GM12891 (cell line): ENCODE results near the gene ANTKMT.
"Not testable (repeated sequence)": the region's sequence is repeated elsewhere in the genome, so short reads cannot be mapped to it uniquely, and the experiment has no call there.

Source experiments
- DNase-seq: peaks from one replicate; pipeline ENCODE4 v3.0.0; 2011; ENCODE audit warnings: low spot score; ENCODE audit not compliant: insufficient read length
- FAIRE-seq: peaks from 2 replicates; lab custom pipeline; 2011; peaks lifted over from hg19 to GRCh38; lab: Jason Lieb, UNC
- PAX5 ChIP-seq: IDR thresholded peaks from 2 replicates; pipeline ENCODE4 v1.6.1; 2011; ENCODE audit warnings: low read length, moderate library complexity, mild to moderate bottlenecking; ENCODE audit not compliant: insufficient read depth, severe bottlenecking
- POLR2A ChIP-seq: IDR thresholded peaks from 2 replicates; pipeline ENCODE4 v1.6.1; 2011; ENCODE audit warnings: low read depth, low read length, control low read depth
- POLR2AphosphoS5 ChIP-seq: IDR thresholded peaks from 2 replicates; pipeline ENCODE4 v1.6.1; 2011; ENCODE audit warnings: low read depth, low read length, control low read depth
- POU2F2 ChIP-seq: IDR thresholded peaks from 2 replicates; pipeline ENCODE4 v1.6.1; 2011; ENCODE audit warnings: low read depth, mild to moderate bottlenecking, control low read depth, low read length, moderate library complexity
- SPI1 ChIP-seq: IDR thresholded peaks from 2 replicates; pipeline ENCODE4 v1.6.1; 2011; ENCODE audit warnings: low read depth, low read length, control low read depth
- TAF1 ChIP-seq: IDR thresholded peaks from 2 replicates; pipeline ENCODE4 v1.6.1; 2011; ENCODE audit warnings: low read depth, low read length, control low read depth

The ANTKMT gene

DNA sequence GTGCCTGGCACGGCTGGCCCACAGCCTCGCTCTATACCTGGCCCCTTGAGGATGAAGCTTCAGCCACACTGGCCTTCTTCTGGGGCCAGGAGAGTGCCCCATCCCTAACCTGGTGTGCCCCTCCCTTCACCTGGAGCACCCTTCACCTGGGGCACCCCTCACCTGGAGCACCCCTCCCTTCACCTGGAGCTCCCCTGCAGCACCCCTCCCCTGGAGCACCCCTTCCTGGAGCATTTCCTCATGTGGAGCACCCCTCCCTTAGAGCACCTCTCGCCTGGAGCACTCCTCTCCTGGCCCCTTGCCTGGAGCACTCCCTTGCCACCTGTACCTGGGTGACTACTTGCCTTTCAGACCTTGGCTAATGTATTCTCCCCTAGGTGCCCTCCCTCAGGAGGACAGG is 12.9 kb upstream of the ANTKMT start:
- TF ChIP-seq PAX5 (no peak), POLR2A (no peak), TAF1 (no peak), POLR2AphosphoS5 (no peak), POU2F2 (no peak), SPI1 (no peak)
- no peak for DNase-seq
- no peak for FAIRE-seq

DNA sequence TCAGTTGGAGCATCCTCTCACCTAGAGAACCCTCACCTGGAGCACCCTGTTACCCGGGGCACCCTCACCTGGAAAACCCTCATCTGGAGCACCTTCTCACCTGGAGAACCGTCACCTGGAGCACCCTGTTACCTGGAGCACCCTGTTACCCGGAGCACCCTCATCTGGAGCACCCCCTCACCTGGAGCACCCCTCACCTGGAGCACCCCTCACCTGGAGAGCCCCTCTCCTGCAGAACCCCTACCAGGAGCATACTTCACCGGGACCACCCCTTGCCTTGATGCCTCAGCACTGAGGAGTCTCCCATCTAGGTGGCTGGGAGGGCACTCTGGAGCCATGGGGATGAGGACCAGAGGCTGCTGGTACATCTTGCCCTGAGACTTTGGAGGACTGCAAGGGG is 12.0 kb upstream of the ANTKMT start:
- no peak for TF ChIP-seq TAF1
- TF ChIP-seq POLR2A: no peak
- no peak for TF ChIP-seq POU2F2
- no peak for TF ChIP-seq SPI1
- no peak for TF ChIP-seq PAX5
- no peak for TF ChIP-seq POLR2AphosphoS5
- FAIRE-seq (no peak), DNase-seq (no peak)

DNA sequence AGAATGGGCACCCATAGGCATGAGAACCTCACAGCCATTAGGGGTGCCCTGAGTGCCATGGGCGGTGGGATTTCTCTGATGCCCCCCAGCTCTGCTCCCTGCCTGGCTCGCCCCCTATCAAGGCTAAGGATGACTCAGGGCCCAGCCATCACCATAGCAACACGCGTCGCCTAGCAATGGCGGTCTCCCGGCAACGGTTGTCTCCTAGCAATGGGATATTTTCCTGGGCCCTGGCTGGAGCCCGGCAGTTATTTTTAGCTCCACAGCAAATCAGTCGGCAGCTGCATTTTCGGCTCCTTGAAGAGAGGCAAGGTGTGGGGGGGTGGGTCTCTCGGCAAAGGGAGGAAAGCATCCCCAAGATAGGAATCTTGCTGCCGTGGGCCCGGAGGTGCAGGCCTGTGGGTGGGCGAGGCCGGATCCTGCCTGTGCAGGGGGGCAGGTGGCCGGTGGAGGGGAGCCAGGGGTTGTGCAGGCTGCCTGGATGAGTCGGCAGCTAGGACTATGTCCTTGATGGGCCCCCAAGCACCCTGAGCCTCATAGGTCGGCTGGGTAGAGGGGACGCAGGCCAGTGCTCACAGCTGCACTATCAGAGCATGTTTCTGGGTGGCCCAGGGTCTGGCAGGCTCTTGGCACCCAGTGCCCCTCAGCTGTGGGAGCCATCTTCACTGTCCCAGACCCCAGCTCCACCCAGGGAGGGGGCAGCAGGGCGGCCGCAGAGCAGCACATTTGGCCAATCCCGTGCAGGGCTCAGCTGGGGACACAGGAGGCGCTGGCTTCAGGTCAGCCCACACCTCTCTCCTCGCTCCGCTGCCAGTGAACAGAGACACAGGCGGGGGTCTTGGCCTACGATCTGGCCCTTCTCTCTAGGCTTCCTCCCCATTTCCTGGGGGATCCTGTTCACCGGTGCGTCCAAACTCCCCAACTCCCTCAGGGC is 11.1 kb upstream of the ANTKMT start:
- no peak for DNase-seq
- TF ChIP-seq POLR2A: no peak
- no peak for TF ChIP-seq POLR2AphosphoS5
- TF ChIP-seq TAF1: no peak
- no peak for TF ChIP-seq POU2F2
- no peak for TF ChIP-seq PAX5
- no peak for TF ChIP-seq SPI1
- no peak for FAIRE-seq

DNA sequence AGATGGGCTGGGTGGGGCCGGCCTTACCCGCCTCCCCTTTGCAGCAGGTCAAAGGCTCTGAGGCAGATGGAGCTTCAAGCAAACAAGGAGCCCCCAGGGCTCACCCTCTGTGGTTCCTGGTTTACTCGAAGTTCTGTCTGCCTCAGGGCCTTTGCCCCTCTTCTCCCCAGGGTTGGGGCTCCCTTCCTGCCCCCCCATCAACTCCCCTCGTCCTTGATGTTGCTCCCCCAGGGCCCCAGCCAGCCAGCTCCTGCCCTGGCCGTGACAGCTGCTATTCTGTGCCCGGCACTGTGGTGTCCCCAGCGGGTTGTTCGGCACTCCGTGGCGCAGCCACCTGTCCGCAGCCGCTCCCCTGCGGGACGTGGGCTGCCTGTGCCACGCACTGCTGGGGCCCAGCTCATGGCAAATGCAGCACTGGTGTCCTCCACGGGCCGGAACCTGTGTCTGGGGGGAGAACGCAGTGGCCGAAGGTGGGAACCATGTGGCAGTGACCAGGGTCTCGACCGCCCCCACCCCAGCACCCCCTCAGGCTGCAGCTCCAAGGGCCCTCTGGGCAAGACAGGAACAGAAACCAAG is 10.4 kb upstream of the ANTKMT start:
- TF ChIP-seq PAX5: no peak
- no peak for TF ChIP-seq POU2F2
- TF ChIP-seq SPI1: no peak
- TF ChIP-seq TAF1: no peak
- no peak for TF ChIP-seq POLR2AphosphoS5
- no peak for FAIRE-seq
- no peak for DNase-seq

DNA sequence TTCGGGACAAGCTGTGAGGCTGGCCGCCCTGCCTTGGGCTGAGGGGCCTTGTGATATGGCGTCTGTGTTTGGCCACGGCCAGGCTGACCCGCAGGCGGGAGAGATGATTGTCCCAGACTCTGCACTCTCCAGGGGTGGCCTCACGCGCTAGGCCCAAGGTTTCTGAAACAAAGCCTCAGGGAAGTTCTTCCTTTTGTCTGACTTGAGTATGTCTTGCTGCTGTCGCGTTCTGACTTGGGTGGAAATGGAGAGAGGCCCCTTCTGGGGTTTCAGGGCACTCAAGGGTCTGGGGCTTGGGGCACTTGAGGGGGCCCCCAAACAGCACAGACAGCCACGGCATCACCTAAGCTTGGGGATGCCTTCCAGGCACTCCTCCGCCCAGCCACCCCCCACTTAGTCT is 9.9 kb upstream of the ANTKMT start:
- TF ChIP-seq POU2F2 (no peak), TAF1 (no peak), POLR2AphosphoS5 (no peak)
- FAIRE-seq (no peak), DNase-seq (no peak)

DNA sequence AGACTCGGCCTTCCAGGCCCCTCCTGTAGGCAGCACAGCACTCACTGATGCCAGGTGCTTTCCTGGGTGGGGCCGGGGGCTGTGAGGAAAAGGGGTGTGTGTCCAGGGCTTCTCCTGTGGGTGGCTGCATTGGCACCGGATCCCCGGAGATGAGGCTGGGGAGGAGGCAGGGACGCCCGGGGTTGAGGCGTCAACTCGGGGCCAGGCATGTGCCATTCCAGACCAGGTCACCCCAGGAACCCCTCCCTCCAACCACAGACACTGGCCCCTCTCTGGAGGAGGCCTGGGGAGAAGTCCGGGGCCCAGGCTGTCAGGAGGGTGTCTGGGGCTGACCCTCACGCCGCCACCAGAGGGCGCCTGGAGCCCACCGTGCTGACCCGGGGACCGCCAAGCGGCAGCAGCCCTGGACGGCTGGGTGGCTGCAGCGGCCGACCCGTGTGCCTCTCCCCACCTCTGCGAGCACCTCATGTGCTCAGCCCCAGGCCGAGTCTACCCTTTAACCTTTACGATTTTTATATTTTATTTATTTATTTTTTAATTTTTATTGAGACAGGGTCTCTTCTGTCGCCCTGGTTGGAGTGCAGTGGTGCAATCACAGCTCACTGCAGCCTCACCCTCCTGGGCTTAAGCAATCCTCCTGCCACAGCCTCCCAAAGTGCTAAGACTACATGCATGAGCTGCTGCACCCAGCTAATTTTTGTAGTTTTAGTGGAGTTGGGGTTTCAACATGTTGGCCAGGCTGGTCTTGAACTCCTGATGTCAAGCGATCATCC is 9.2 kb upstream of the ANTKMT start:
- no peak for TF ChIP-seq SPI1
- TF ChIP-seq POU2F2: no peak
- no peak for TF ChIP-seq POLR2AphosphoS5
- FAIRE-seq (peak; percentile 87), DNase-seq (peak; percentile 95)

DNA sequence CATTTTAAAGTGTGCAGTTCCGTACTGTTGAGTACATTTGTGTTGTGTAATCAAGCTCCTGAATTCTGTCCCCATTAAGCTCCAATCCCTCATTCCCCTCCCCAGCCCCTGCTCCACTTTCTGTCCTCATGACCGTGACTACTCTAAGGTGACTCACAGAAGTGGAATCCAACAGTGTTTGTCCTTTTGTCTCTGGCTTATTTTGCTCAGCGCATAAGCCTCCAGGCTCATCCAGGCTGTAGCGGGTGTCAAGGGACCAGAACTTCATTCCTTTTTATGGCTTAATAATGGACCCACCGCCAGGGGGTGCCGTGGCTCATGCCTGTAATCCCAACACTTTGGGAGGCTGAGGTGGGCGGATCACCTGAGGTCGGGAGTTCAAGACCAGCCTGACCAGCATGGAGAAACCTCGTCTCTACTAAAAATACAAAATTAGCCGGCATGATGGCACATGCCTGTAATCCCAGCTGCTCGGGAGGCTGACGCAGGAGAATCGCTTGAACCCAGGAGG is 8.2 kb upstream of the ANTKMT start:
- FAIRE-seq, DNase-seq: not testable (repeated sequence)

DNA sequence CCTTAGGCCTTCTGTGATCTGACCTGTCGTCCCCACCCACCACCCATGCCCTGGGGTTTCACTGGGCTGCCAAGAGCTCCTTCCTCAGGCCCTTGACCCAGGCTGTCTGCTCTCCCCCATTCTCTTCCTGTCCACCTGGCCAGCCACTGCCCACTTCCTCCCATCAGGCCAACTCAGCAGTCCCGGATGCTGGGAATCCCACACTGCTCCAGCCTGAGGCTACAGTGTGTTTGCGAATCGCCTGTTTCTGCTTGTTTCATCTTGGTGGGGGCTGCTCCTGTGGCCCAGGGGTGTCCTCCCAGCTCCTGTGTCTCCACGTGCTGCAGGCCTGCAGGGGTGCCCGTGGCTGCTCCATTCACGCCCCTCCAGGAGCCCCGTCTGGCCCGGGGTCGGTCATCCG is 6.9 kb upstream of the ANTKMT start:
- no peak for TF ChIP-seq POU2F2
- no peak for TF ChIP-seq TAF1
- TF ChIP-seq SPI1: no peak
- no peak for TF ChIP-seq PAX5
- FAIRE-seq (no peak), DNase-seq (no peak)

DNA sequence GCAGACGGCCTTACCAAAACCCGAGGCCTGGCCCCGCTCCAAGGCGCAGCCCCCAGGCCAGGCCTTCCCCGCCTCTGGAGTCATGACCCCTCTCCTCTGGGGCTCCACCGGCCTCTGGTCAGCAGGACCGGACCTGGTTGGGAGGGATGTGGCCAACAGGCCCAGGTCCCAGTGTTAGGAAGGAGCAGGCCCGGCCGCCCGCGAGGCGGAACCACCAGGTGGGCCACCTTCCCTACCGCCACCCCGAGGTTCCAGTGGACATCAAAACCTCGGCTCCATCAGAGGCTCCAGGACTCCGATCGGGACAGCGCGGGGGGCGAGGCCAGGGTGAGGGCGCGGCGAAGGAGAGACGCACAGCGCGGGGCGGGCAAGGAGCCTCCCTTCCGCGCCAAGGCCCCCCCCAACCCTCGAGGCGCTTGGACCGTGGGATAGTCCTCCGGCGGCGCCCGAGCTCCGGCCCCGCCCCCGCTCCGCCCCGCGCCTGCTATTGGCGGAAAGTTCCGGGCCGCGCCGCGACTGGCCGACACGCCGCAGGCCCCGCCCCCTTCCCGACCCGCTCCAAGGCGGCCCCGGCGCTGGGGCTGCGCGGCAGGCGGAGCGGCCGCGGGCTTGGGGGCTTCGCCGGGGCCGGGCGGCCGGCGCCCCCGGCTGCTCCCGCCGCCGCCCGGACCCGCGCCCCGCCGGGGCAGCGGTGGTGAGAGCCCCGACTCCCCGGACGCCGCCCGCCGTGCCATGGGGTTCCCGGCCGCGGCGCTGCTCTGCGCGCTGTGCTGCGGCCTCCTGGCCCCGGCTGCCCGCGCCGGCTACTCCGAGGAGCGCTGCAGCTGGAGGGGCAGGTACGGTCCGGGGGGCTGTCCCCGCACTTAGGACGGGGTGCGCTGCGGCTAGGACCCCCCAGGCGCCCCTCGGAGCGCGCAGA is 6.1 kb upstream of the ANTKMT start, which contains the start of gene METRN:
TSS of gene METRN (plus strand) at position 561 of the 919 bp plus-strand sequence. CDS start at position 733, 172 bp downstream.
- FAIRE-seq (peak; percentile 94), DNase-seq (peak; percentile 96)
- TF ChIP-seq POLR2A (no peak), SPI1 (no peak), PAX5 (no peak), TAF1 (no peak), POU2F2 (no peak), POLR2AphosphoS5 (no peak)
